Smooth muscle cell of the umbilical artery (primary cell): ENCODE data around the gene C11orf68. TPM values are rescaled to one million over a fixed set of nuclear protein-coding genes. Genes with fewer than 3 reads are reported as not detected.

Experiments
- total RNA-seq: library from RNA; depleted of rRNA; stranded (reverse); fragments of >200 nt; gene quantifications from 2 replicates; pipeline ENCODE4 v1.2.3, GENCODE V29; 2014

Gene C11orf68
- total RNA-seq, result 21.1 and 28.4 TPM in 2 replicates

GRCh38 chr11:65918211-65919140 lies at the start of gene C11orf68:
Gene C11orf68 (minus strand): TSS chr11:65919062. CDS start chr11:65919031, 31 bp downstream.

GRCh38 chr11:65961267-65962140 lies 42.6 kb upstream of the C11orf68 start, which contains the start of gene SART1:
Gene SART1 (plus strand): TSS chr11:65961734. CDS start chr11:65961781, 47 bp downstream.

GRCh38 chr11:65945430-65945911 lies 26.6 kb upstream of the C11orf68 start, which contains the start of gene TSGA10IP:
Gene TSGA10IP (plus strand): TSS chr11:65945480. CDS start chr11:65945676, 196 bp downstream.

GRCh38 chr11:65919141-65919572 lies 295 bp upstream of the C11orf68 start, which contains the start of gene DRAP1:
Gene DRAP1 (plus strand): TSS chr11:65919426. CDS start chr11:65919502, 76 bp downstream.

GRCh38 chr11:65900125-65900898 lies 18.6 kb downstream of the C11orf68 start, which contains the start of gene FOSL1:
Gene FOSL1 (minus strand): TSS chr11:65900388. CDS start chr11:65900339, 49 bp downstream.

GRCh38 chr11:65890324-65891218 lies 28.3 kb downstream of the C11orf68 start, which contains the start of gene CCDC85B:
Gene CCDC85B (plus strand): TSS chr11:65890673. CDS start chr11:65890784, 111 bp downstream.

GRCh38 chr11:65888163-65888814 lies 30.6 kb downstream of the C11orf68 start, which contains the start of gene FIBP:
Gene FIBP (minus strand): TSS chr11:65888471. CDS start chr11:65888418, 53 bp downstream.

GRCh38 chr11:65879617-65880016 lies 39.2 kb downstream of the C11orf68 start, which contains the start of gene CTSW:
Gene CTSW (plus strand): TSS chr11:65879837. CDS start chr11:65879855, 18 bp downstream.

GRCh38 chr11:65872586-65873317 lies 46.1 kb downstream of the C11orf68 start, which contains the start of gene EFEMP2:
Gene EFEMP2 (minus strand): TSS chr11:65872800. CDS start chr11:65872354, 446 bp downstream.

Other genes starting within 250 kb of the C11orf68 start
- gene KAT5, start 206.8 kb downstream of the C11orf68 start, total RNA-seq, result 28.3 and 33.3 TPM in 2 replicates
- 17.3 and 52.9 TPM in 2 replicates for gene RNASEH2C, start 198.3 kb downstream of the C11orf68 start, total RNA-seq
- 8.3 and 11.2 TPM in 2 replicates for gene AP5B1, start 138.1 kb downstream of the C11orf68 start, total RNA-seq
- not detected in 2 replicates for gene OVOL1, start 132.0 kb downstream of the C11orf68 start, total RNA-seq
- gene SNX32, start 85.1 kb downstream of the C11orf68 start, total RNA-seq, result 0.92 and 1.8 TPM in 2 replicates
- 802 and 1,540 TPM in 2 replicates for gene CFL1, start 60.9 kb downstream of the C11orf68 start, total RNA-seq
- gene MUS81, start 58.6 kb downstream of the C11orf68 start, total RNA-seq, result 42.3 and 44.8 TPM in 2 replicates
- gene EFEMP2, start 46.3 kb downstream of the C11orf68 start, total RNA-seq, result 90.3 and 91.1 TPM in 2 replicates
- not detected in 2 replicates for gene CTSW, start 39.2 kb downstream of the C11orf68 start, total RNA-seq
- gene FIBP, start 30.6 kb downstream of the C11orf68 start, total RNA-seq, result 144 and 150 TPM in 2 replicates
- 34.0 and 44.2 TPM in 2 replicates for gene CCDC85B, start 28.4 kb downstream of the C11orf68 start, total RNA-seq
- 6.2 and 31.1 TPM in 2 replicates for gene FOSL1, start 18.7 kb downstream of the C11orf68 start, total RNA-seq
- 124 and 149 TPM in 2 replicates for gene DRAP1, start 364 bp upstream of the C11orf68 start, total RNA-seq
- not detected in 2 replicates for gene TSGA10IP, start 26.4 kb upstream of the C11orf68 start, total RNA-seq
- 34.1 and 39.3 TPM in 2 replicates for gene SART1, start 42.7 kb upstream of the C11orf68 start, total RNA-seq
- gene EIF1AD, start 83.1 kb upstream of the C11orf68 start, total RNA-seq, result 33.3 and 46.9 TPM in 2 replicates
- gene BANF1, start 83.4 kb upstream of the C11orf68 start, total RNA-seq, result 8.3 and 15.7 TPM in 2 replicates
- 0.51 TPM in 1 of 2 replicates, not detected in the other for gene CST6, start 92.9 kb upstream of the C11orf68 start, total RNA-seq
- gene CATSPER1, start 107.4 kb upstream of the C11orf68 start, total RNA-seq, result not detected in 2 replicates
- 0.23 TPM in 1 of 2 replicates, not detected in the other for gene GAL3ST3, start 130.1 kb upstream of the C11orf68 start, total RNA-seq
- 113 and 163 TPM in 2 replicates for gene SF3B2, start 133.3 kb upstream of the C11orf68 start, total RNA-seq
- 77.5 and 125 TPM in 2 replicates for gene PACS1, start 151.2 kb upstream of the C11orf68 start, total RNA-seq